GM23248 (cell line): ENCODE measurements around the gene ZNF319. TPM values are rescaled to one million over a fixed set of nuclear protein-coding genes. Genes with fewer than 3 reads are reported as not detected.

Source experiments
- DNase-seq: peaks from one replicate; pipeline ENCODE4 v3.0.0-alpha.2; 2015
- H2AFZ ChIP-seq: fragments of 200-600 bp; sonication (generic); 2 replicates; pipeline ENCODE4 v1.6.1; 2016; ENCODE audit warnings: antibody characterized with exemption
- H3F3A ChIP-seq: fragments of 200-600 bp; sonication (generic); 2 replicates; pipeline ENCODE4 v1.6.1; 2016; ENCODE audit warnings: mild to moderate bottlenecking, antibody characterized with exemption, mixed run types; ENCODE audit not compliant: insufficient read depth
- H3K27ac ChIP-seq: fragments of 200-600 bp; sonication (generic); 2 replicates; pipeline ENCODE4 v1.5.1; 2016; ENCODE audit warnings: mild to moderate bottlenecking
- H3K27me3 ChIP-seq: fragments of 200-600 bp; sonication (generic); replicated peaks from 2 replicates; pipeline ENCODE4 v1.6.1; 2016; ENCODE audit warnings: mild to moderate bottlenecking; ENCODE audit not compliant: insufficient read depth
- H3K36me3 ChIP-seq: fragments of 200-600 bp; sonication (generic); 2 replicates; pipeline ENCODE4 v1.6.1; 2016; ENCODE audit warnings: low read depth, mild to moderate bottlenecking
- H3K4me1 ChIP-seq: fragments of 200-600 bp; sonication (generic); 2 replicates; pipeline ENCODE4 v1.6.1; 2016; ENCODE audit warnings: mild to moderate bottlenecking; ENCODE audit not compliant: insufficient read depth
- H3K4me2 ChIP-seq: fragments of 200-600 bp; sonication (generic); one replicate; pipeline ENCODE4 v1.6.1; 2016; ENCODE audit warnings: mild to moderate bottlenecking; ENCODE audit not compliant: unreplicated experiment
- H3K4me3 ChIP-seq: fragments of 200-600 bp; sonication (generic); 2 replicates; pipeline ENCODE4 v1.5.1; 2016; ENCODE audit warnings: mild to moderate bottlenecking
- H3K79me2 ChIP-seq: fragments of 200-600 bp; sonication (generic); 2 replicates; pipeline ENCODE4 v1.6.1; 2016; ENCODE audit warnings: mild to moderate bottlenecking; ENCODE audit not compliant: insufficient read depth
- H3K9ac ChIP-seq: fragments of 200-600 bp; sonication (generic); 2 replicates; pipeline ENCODE4 v1.6.1; 2016; ENCODE audit warnings: mild to moderate bottlenecking
- H3K9me2 ChIP-seq: fragments of 200-600 bp; sonication (generic); 2 replicates; pipeline ENCODE4 v1.6.1; 2016; ENCODE audit warnings: mixed run types, mild to moderate bottlenecking, moderate library complexity; ENCODE audit not compliant: insufficient read depth
- H3K9me3 ChIP-seq: fragments of 200-600 bp; sonication (generic); one replicate; pipeline ENCODE4 v1.6.1; 2017; ENCODE audit warnings: low read depth
- H4K20me1 ChIP-seq: fragments of 200-600 bp; sonication (generic); 2 replicates; pipeline ENCODE4 v1.6.0; 2016; ENCODE audit not compliant: insufficient read depth
- EZH2 ChIP-seq: fragments of 200-600 bp; sonication (generic); IDR thresholded peaks from 2 replicates; pipeline ENCODE4 v1.6.1; 2018; ENCODE audit warnings: antibody characterized with exemption, mild to moderate bottlenecking; ENCODE audit not compliant: insufficient read depth, poor library complexity, severe bottlenecking
- EZH2phosphoT487 ChIP-seq: fragments of 200-600 bp; sonication (generic); IDR thresholded peaks from 2 replicates; pipeline ENCODE4 v1.6.1; 2018; ENCODE audit warnings: antibody characterized with exemption, moderate library complexity, mild to moderate bottlenecking, low read depth; ENCODE audit not compliant: insufficient read depth
- WGBS, 2 experiments: methylation state at CpG; one replicate each; pipeline ENCODE4 v1.1.6; 2015 to 2017; ENCODE audit warnings: low lambda C conversion rate in 2 of 2, low coverage in 1 of 2; ENCODE audit errors: missing lambda C conversion rate in 2 of 2; 5-methylcytosine and 5-hydroxymethylcytosine counted together
- in situ Hi-C: fragments of 300-500 bp; cut with MboI; formaldehyde crosslinking; loops from 2 replicates; pipeline ENCODE4 v1.15.0; 2020
- polyA plus RNA-seq: library from polyadenylated mRNA; unstranded; fragments of >200 nt; fragmentation: Nextera tagmentation; extraction: Ambion mirVana; gene quantifications from 2 replicates; pipeline ENCODE4 v1.2.1, GENCODE V29; 2016
- total RNA-seq: library from RNA; depleted of rRNA; stranded (reverse); fragments of >200 nt; shearing (Covaris generic); gene quantifications from 2 replicates; pipeline ENCODE4 v1.2.3, GENCODE V29; 2014

The ZNF319 gene
- total and polyA plus RNA-seq, 2 experiments from 2014 or later: 4.6 to 8.2 TPM

DNA sequence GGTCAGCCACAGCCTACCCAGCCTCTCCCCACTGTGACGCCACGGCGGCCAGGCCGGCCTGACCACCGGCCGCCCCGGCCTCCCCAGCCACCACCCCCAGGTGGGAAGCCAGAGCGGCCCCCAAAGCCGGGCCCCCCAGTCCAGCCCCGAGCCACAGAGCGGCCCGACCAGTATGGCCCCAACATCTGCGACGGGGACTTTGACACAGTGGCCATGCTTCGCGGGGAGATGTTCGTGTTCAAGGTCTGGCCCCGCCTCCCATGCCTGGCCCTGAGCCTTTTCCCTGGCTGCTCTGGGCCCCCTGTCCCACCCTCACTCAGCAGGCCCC, 41.1 kb upstream of the ZNF319 start:
- TF ChIP-seq EZH2phosphoT487 (no peak), EZH2 (no peak)
- no peak overlapping the region for H3K27ac ChIP-seq
- H3K79me2 ChIP-seq: no peaks in the 10 kb centered on the region
- H3K4me2 ChIP-seq: no peak overlapping the region
- no peaks in the 10 kb centered on the region for H3K27me3 ChIP-seq
- H2AFZ ChIP-seq: no peak overlapping the region
- no peak overlapping the region for H3K4me3 ChIP-seq
- H3K36me3 ChIP-seq: no peaks in the 10 kb centered on the region
- in situ Hi-C loops: no loop called here
- H3K4me1 ChIP-seq: no peaks in the 10 kb centered on the region
- H3F3A ChIP-seq: no peaks in the 10 kb centered on the region
- H3K9me3 ChIP-seq: no peaks in the 10 kb centered on the region
- WGBS, 2 experiments: 71 to 89% methylated on average over 3 to 18 of the region's 18 CpGs
- no peak overlapping the region for H3K9ac ChIP-seq
- H3K9me2 ChIP-seq: no peaks in the 10 kb centered on the region
- DNase-seq: no peak
- H4K20me1 ChIP-seq: no peaks in the 10 kb centered on the region

DNA sequence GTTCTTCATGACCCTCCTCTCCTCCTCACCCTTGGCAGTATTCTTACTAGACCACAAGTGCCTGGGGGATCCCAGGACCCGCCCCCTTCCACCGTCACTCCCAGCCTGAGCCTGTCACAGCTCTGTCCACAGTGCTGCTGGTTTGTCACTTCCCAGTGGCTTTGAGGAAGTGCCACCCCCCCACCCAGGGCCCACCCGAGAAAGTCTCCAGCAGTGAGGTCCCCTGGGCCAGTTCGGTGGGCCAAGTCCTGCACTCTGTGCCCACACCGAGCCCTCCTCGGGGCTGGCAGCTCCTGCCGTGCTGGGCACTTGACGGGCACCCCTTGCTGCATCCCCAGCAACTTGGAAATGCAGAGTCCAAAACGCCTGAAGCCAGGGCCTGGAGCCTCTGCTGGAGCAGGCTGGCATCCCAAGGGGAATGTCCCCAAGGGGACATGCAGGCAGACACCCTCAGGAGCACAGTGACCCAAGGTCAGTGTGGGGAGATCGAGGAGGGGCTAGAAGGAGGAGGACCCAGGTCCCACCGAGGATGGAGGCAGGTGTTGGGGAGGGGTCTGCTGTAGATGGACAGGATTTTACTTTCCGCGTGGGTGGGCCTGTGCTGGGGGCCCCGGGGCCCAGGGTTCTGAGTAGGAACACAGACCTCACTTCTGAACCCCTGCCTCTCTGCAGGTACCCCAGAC, 40.6 kb upstream of the ZNF319 start:
- 65 to 66% methylated on average over 13 to 14 of the region's 14 CpGs for WGBS, 2 experiments
- H3K4me3 ChIP-seq: no peak overlapping the region
- no peaks in the 10 kb centered on the region for H3K36me3 ChIP-seq
- no peak overlapping the region for H3K4me2 ChIP-seq
- no peaks in the 10 kb centered on the region for H3F3A ChIP-seq
- H3K4me1 ChIP-seq: no peaks in the 10 kb centered on the region
- in situ Hi-C loops: no loop called here
- H3K27ac ChIP-seq: no peak overlapping the region
- H3K9me2 ChIP-seq: no peaks in the 10 kb centered on the region
- H4K20me1 ChIP-seq: no peaks in the 10 kb centered on the region
- H3K79me2 ChIP-seq: no peaks in the 10 kb centered on the region
- H3K9ac ChIP-seq: no peak overlapping the region
- TF ChIP-seq EZH2phosphoT487 (no peak), EZH2 (no peak)
- no peak overlapping the region for H2AFZ ChIP-seq
- DNase-seq: no peak
- H3K9me3 ChIP-seq: no peaks in the 10 kb centered on the region
- no peaks in the 10 kb centered on the region for H3K27me3 ChIP-seq

DNA sequence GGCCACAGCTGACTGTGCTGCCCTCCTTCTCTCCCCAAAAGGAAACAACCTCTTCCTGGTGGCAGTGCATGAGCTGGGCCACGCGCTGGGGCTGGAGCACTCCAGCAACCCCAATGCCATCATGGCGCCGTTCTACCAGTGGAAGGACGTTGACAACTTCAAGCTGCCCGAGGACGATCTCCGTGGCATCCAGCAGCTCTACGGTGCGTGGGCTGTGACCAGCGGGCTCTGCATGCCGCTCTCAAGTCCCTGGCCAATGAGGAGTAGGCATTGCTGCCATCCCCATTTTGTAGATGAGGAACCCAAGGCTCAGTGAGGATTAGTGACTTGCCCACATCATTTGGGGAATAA, 40.0 kb upstream of the ZNF319 start:
- in situ Hi-C loops: no loop called here
- Histone ChIP-seq H3K4me2 (no peak overlapping the region), H3K4me3 (no peak overlapping the region), H3K4me1 (no peaks in the 10 kb centered on the region), H2AFZ (no peak overlapping the region), H3K9me2 (no peaks in the 10 kb centered on the region), H3K9ac (no peak overlapping the region), H3K27me3 (no peaks in the 10 kb centered on the region), H3K79me2 (no peaks in the 10 kb centered on the region), H3F3A (no peaks in the 10 kb centered on the region), H3K27ac (no peak overlapping the region), H3K36me3 (no peaks in the 10 kb centered on the region), H3K9me3 (no peaks in the 10 kb centered on the region), H4K20me1 (no peaks in the 10 kb centered on the region)
- TF ChIP-seq EZH2 (no peak), EZH2phosphoT487 (no peak)
- WGBS, 2 experiments: 93 to 94% methylated on average over 12 of the region's 12 CpGs
- no peak for DNase-seq

DNA sequence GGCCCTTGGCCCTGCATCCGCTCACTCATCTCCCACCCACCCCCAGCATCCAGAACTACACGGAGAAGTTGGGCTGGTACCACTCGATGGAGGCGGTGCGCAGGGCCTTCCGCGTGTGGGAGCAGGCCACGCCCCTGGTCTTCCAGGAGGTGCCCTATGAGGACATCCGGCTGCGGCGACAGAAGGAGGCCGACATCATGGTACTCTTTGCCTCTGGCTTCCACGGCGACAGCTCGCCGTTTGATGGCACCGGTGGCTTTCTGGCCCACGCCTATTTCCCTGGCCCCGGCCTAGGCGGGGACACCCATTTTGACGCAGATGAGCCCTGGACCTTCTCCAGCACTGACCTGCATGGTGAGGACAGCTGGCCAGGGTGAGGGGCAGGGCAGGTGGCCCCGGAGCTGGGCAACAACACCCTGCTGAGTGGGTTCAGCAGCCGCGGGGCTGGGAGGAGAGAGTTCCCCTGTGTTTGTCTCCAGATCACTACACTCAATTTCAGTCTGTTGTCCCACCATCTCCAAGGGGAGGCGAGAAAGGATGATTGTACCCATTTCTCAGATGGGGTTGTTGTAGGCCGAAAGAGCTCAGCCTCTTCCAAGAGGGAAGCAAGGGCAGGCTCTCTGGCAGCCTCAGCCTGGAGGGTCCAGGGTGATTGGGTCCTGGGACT, 39.5 kb upstream of the ZNF319 start:
- in situ Hi-C loops: loop anchor here (10.0 kb wide), 1 partner anchor 75 kb away; no protein-coding TSS in a partner anchor
- Histone ChIP-seq H4K20me1 (no peaks in the 10 kb centered on the region), H3K9ac (no peak overlapping the region), H3K9me2 (no peaks in the 10 kb centered on the region), H3K27me3 (no peaks in the 10 kb centered on the region), H3K79me2 (no peaks in the 10 kb centered on the region), H3F3A (no peaks in the 10 kb centered on the region), H3K4me3 (no peak overlapping the region), H3K4me2 (no peak overlapping the region), H3K9me3 (no peaks in the 10 kb centered on the region), H3K36me3 (no peaks in the 10 kb centered on the region), H3K27ac (no peak overlapping the region), H2AFZ (no peak overlapping the region), H3K4me1 (no peaks in the 10 kb centered on the region)
- 84 to 86% methylated on average over 26 of the region's 26 CpGs for WGBS, 2 experiments
- no peak for TF ChIP-seq EZH2phosphoT487
- no peak for TF ChIP-seq EZH2
- DNase-seq: no peak
